G401 (cell line): ENCODE data around the gene XXYLT1. TPM values are rescaled to one million over a fixed set of nuclear protein-coding genes. Genes with fewer than 3 reads are reported as not detected.
A peak's percentile ranks its signal among the peaks of the same experiment; 100 is the strongest.

ENCODE experiments used
- DNase-seq: peaks from one replicate; pipeline ENCODE4 v3.0.0-alpha.2; 2015; ENCODE audit warnings: low spot score
- in situ Hi-C: cut with HindIII; loops from 2 replicates; pipeline ENCODE4 v1.10.0; 2016; ENCODE audit warnings: low sequenced_read_pairs, mixed read lengths
- total RNA-seq: library from RNA; depleted of rRNA; stranded (reverse); fragments of >200 nt; shearing (Covaris generic); gene quantifications from 2 replicates; pipeline ENCODE4 v1.2.3, GENCODE V29; 2014

Gene XXYLT1
- total RNA-seq, 1 experiment from 2014 or later: 80.3 TPM

DNA sequence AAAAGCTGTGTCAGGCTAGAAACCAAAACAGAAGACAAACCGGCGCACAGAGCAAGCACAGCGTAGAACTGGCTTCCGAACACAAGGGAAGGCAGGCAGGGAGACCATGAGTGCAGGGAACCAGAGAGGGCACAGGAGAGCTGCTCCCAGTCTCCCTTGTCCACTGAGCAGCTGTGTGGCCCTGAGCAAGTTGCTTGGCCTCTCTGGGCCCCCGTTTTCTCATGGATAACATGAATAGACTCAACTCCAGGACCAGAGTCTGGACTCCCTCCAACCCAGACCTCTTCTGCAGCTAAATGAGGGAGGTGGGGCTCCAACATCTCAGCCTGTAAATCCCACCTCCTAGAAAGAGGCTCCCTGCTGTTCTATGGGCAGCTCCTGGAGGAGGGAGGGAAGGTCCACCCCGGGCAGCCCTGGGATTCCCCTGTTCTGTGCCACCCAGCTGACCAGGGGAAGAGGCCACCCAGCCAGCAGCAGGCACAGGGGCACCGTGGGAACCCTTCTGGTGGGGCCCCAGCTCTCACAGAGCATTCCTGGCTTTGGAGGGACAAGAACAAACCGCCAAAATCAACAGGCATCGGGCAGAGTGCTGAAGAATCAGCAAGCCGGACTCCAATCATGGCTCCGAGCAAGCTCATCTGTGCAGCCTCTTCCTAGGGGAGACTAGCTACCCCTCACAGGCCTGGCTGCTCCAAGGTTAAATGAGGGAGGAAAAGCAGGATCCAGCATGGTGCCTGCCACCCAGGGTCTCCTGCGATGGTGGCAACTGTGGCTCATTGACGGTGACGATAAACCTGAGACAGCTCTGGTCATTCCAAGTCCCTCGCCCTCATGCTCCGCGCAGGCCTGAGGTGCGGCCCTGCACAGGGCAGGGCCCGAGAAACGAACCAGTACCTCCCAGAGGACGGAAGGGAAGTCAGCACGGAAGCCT is 15.1 kb downstream of the XXYLT1 start:
- DNase-seq: no peak
- in situ Hi-C loops: no loop called here

DNA sequence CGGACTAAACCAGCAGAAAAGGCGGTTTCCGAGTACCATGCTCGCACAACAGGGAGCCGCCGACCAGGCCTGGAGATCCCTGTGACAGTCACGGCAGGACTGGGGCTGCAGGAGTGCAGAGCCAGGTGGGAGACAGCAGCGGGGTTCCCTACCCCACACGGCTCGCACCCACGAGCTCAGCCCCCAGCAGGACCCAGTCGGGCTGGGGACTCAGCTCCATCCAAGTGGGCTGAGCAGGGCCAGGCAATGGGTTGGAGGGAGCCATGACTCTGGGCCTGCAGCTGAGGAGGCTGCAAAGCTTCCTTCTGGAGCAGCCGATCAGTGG is 15.8 kb downstream of the XXYLT1 start:
- in situ Hi-C loops: no loop called here
- DNase-seq: no peak

DNA sequence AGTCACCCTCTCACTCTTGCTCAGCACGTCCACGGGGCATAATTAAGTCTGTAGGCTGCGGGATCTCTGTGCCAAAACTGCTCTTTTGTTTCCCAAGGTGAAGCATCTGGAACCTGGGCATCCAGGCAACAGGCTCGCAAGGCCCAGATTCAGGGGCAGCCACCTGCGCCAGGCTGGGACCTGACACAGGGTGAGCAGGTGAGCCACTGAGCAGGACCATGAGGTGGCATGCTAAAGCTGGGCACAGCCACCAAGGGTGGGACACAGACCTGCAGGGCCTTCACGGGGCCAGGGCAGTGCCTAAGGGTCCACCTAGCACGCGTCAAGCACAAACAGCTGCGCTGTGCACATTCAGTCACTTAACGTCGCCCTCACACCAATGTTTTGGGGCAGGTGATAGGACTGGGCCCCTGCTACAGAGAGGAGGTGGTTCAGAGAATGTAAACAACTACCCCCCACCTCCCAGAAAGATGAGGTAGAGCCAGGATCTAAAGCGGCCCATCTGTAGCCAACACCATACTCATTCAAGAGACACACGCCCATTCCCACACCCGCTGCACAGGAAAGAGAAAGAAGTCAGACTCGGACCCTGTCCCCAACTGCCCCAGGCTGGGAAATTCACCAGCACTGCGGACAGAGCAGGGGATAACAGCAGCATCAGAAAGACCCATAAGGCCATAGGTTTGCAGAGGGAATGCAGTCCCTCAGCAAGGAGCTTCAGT is 16.3 kb downstream of the XXYLT1 start:
- in situ Hi-C loops: no loop called here
- DNase-seq: no peak

DNA sequence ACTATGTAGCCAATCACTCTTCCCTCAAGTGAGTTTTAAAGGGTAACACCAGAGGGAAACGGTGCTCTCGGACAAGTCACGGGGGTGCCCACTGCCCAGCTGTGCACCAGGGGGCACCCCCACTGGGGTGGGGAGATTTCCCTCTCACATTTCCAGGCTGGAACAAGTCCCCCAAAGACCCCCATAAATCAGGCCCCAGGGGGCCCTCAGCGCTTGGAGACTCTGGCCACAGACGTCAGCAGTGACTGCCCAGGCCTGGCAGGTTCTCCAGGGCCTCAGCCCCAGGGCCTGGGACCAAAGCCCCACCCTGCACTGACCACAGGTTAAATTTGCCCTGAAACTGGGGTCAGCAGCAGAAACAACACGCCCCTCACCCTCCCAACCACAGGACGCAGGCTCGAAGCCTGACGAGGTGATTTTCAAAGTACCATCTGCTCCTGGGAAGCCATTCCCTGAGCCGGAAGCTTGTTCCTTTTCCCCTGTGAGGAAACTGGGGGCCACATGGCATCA is 17.0 kb downstream of the XXYLT1 start:
- in situ Hi-C loops: no loop called here
- DNase-seq: no peak

DNA sequence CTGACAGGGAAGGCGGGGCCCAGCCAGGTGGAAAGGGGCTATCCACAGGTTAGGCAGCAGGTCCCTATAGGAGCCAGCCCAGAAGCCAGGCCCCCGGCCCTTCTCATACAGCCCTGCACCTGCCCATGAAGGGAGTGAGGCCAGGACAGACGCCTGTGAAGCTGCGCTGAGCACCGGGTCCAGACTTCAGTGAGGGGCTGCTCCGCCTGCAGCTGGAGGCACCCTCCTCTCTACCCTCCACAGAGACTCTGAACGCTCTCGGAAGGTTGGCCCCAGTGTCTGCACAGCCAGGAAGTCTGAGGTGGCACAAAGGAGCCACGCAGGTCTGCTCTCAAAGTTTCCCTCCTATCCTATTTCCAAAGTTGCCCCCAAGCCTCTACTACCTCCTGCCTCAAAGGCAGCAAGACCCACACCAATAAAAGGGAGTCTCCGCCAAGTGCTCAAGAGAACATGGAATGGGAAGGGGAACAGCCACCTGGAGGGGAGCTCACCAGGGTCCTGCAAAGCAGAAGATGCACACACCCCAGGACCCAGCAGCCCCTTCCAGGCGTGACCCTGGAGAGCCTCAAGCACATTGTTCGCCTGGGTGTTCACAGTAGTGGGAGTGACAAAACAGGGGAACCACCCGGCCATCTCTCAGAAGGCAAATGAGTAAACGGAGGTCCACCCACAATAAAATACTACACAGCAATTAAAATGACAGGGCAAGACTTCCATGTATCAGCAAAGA is 19.5 kb downstream of the XXYLT1 start:
- no peak for DNase-seq
- in situ Hi-C loops: no loop called here

DNA sequence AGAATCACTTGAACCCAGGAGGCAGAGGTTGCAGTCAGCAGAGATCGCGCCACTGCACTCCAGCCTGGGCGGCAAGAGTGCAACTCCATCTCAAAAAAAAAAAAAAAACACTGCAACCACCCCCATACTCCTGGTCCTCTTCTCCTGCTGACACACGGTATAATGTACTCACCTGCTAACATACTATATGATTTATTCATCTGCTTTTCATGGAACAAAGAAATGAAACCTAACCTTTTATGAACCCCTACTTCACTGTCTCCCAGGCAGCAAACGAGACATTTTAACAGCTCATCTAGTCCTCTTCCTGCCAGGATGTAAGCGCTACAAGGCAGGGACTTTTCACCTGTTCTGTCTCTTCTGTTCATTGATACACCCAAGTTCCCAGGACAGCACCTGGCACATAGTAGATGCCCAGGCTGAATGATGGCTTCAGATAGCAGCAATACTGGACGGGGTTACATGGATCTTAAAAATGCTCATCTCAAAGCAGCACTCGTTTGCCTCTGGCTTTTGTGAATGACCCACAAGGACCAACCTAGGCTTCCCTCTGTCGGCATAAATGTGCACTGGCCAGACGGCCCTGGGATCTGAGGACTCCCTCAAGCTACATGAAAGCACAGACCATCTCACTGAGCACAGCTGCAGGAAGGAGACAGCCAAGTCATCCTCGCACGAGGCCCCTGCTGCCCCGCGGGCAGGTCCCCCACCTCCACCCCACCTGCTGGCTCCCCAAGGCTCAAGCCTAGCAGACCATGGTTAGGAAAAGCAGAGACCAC is 20.3 kb downstream of the XXYLT1 start:
- DNase-seq: no peak
- in situ Hi-C loops: no loop called here

DNA sequence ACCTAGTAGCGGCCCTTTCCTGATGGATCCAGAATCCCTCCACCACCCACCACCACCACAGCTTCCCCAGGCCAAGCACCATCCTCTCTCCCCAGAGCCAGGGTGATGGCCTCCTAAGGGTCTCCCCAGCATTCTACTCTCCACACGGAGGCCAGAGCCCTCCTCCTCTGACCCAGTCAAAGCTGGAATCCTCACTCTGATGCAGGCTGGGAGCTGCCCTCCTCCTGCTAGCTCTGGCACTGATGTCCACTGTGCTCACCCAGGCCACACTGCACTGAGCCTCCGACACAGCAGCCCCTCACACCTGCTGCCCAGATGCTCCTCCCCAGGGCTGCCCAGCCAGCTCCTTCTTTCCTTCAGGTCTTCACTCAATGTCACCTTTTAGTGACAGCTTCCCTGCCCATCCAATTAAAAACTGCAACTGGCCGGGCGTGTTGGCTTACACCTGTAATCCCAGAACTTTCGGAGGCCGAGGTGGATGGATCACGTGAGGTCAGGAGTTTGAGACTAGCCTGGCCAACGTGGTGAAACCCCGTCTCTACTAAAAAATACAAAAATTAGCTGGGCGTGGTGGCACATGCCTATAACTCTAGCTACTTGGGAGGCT is 21.0 kb downstream of the XXYLT1 start:
- in situ Hi-C loops: loop anchor here (10.0 kb wide), 1 partner anchor 565 kb away; the partner anchor contains the start of gene FAM43A
- no peak for DNase-seq

DNA sequence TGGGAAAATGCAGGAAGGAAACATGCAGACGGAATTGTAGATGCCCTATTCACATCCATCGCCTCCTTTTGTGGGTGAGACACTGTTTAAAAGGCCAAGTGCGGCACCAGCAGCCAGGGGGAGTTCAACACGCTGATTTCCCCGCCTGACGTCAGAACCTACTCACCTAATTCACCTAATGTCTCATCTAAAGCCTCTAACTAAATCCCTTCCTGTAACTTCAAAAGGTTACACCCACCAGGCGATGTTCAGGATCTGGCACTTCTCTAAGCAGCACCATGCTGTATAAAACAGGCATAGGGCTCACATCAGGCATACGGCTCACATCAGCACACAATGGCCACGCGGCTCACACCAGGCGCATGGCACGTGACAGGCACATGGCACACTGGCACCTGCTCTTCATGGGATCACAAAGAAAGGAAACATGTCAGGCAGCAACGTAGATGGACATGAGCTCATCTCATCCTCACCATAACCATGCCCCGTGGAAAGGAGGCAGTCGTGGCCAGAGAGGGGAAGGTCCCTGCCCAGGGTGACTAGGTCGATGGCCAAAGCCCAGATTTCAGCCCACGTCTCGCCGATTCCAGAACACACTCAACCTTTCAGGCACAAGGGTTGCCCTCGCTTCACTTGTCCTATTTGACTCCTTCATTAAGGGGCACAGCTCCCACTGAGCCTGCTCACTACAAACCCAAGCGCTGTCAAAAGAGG is 21.7 kb downstream of the XXYLT1 start:
- in situ Hi-C loops: loop anchor here (10.0 kb wide), 1 partner anchor 564 kb away; the partner anchor contains the start of gene FAM43A
- DNase-seq: no peak

DNA sequence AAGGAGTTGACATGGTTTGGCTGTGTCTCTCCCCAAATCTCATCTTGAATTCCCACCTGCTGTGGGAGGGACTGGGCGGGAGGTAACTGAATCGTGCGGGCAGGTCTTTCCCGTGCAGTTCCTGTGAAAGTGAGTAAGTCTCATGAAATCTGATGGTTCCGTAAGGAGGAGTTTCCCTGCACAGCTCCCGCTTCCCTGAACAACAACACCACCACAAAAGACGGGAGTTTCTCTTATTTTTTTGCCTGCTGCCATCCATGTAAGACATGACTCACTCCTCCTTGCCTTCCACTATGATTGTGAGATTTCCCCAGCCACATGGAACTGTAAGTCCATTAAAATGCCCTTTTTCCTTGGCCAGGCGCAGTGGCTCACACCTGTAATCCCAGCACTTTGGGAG is 22.7 kb downstream of the XXYLT1 start:
- in situ Hi-C loops: loop anchor here (10.0 kb wide), 1 partner anchor 563 kb away; the partner anchor contains the start of gene FAM43A

DNA sequence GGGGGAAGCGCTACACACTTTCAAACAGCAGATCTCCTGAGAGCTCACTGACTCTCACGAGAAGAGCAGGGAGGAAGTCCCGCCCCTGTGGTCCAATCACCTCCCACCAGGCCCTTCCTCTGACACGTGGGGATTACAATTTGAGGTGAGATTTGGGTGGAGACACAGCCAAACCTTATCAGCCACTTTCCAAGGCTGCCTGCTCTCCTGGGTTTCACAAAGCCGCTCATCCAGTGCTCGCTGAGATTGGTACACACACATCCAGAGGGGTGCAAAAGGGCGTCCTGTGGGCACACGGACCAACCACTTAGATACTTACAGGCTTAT is 23.1 kb downstream of the XXYLT1 start:
- no peak for DNase-seq
- in situ Hi-C loops: loop anchor here (10.0 kb wide), 1 partner anchor 563 kb away; the partner anchor contains the start of gene FAM43A

More for the DNA sequence above, 22.7 kb downstream of the XXYLT1 start:
- DNase-seq: no peak

DNA sequence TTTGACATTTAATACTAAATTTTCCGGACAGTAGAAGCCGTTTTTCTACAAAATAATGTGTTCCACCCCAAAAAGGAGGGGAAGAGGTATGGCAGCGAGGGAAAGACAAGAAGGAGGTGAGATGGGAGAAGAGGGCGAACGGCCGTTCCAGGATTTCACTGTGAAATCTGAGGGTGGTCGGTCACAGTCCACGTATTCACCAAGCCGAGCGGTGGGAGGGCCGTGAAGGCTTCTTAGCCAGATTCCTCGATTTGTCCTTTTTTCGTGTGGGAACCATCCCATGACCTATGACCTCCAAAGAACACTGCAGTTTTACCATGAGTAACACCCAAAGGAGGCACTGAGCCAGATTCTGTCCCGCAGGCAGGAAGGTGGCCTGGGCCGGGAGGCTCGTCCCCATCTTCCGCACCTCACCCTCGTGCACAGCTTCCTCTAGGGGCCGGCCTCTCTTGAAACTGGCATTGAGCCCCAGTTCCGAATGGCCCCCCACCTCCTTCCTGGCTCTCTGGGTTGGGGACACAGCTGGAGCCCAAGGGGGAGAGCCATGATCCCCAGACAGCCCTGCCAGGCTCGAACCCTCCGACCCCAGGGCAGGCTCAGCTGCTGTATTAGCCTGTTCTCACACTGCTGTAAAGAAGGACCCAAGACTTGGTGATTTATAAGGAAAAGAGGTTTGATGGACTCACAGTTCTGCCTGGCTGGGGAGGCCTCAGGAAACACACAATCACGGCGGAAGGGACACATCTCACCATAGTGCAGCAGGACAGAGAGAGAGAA is 23.7 kb downstream of the XXYLT1 start:
- no peak for DNase-seq
- in situ Hi-C loops: loop anchor here (10.0 kb wide), 1 partner anchor 562 kb away; the partner anchor contains the start of gene FAM43A

DNA sequence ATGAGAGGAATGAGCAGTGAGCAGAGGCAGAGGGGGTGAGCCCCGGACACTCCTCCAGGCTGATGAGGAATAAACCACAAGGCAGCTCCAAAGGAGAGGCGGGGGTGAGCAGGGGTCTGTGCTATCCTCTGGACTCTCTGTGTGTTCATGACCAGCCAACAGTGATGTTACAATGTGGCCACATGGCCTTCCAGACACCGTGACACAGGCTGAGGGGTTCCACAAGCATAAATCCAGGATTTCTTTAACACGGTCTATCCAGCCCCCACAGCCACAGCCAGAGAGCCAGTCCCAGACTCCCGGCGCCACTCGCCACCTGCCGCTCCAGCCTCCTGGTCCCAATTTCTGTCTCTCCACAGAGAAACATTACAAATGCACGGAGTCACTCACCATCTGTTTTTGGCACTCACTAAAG is 24.4 kb downstream of the XXYLT1 start:
- in situ Hi-C loops: loop anchor here (10.0 kb wide), 1 partner anchor 562 kb away; the partner anchor contains the start of gene FAM43A
- DNase-seq: peak; percentile 59

DNA sequence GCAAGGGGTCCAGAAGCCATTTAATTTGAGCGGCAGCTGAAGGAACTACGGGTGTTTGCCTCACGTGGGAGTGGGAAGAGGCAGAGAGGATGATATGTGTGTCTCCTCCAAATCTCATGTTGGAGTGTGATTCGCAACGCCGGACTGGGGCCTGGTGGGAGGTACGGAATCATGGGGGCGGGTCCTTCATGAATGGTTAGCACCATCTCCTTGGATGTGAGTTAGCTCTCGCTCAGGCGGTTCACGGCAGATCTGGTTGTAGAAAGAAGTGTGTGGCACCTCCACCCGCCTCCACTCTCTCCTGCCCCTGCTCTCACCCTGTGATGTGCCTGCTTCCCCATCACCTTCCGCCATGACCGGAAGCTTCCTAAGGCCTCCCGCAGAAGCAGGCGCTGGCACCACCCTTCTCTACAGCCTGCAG is 25.4 kb downstream of the XXYLT1 start:
- DNase-seq: no peak
- in situ Hi-C loops: loop anchor here (10.0 kb wide), 1 partner anchor 561 kb away; the partner anchor contains the start of gene FAM43A

DNA sequence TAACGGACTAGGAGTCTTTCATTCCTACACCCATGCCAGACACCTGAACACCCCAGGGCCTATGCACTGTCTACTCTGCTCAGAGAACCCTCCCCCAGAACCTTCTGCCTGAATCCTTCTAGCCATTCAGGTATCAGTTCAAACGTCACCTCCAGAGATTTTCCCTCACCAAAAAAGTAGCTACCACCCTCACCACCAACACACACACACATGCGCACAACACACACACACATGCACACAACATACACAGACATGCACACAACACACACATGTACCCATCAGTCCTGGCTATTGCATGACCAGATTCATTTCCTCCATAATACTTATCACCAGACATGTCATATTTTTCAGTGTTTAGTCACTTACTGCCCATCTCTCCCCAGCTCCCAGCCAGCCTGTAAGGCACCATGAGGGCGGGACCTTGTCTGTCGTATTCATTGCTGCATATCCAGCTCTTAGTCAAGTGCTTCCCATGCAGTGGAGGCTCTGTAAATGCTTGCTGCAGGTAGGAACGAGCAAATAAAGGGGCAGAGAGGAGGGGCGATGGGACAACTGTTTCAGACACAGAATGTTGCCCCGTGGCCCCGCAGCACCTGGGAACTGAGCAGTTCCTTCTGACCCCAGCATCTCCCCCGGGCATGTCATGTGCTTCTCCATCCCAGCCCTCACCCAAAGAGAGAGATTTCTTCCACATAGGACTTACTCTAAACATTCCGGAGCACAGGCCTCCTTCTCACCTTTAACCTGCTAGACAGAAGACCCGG is 29.2 kb downstream of the XXYLT1 start:
- in situ Hi-C loops: loop anchor here (10.0 kb wide), 1 partner anchor 557 kb away; the partner anchor contains the start of gene FAM43A
- DNase-seq: no peak

DNA sequence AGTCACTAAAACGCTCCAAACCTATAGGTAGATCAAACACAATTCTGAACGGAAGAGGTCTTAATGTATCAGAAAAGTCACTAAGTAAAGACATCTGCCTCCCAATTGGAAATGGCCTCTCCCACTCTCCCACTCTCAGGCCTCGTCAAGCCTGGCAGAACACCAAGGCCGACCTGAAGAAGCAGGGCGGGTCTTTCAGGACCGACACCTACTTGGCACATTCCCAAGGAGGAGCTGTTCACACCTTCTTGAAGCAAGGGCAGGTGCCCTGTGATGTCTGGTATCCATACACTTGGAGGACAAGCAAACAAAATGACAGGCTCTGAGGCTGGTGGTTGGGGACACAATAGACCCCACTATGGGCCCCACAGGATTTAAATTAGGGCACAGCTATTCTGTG is 30.0 kb downstream of the XXYLT1 start:
- DNase-seq: no peak

DNA sequence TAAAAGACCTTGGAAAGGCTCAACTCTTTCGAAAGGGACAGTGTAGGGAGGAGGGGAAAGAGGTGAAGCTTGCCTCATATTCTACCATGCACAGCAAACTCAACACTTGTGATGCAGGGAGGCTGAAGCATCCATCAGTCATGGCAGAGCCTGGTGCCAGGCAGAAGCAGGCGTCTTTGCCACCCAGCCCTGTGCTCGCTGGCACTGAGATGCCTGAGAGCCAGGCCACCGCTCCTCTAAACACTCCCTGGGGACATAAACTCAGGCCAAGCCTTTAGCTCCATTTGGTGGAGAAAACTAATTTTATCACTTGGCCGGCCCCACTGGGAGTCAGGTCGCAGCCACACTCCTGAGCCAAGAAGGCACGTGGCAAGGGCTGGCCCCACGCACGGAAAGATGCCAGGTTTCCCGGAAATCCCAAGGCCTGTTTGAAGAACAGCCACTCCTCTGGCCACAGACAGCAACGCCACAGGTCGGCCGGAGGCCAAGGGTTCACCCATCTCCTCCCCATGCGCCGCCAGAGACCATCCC is 30.7 kb downstream of the XXYLT1 start:
- DNase-seq: peak; percentile 20
- in situ Hi-C loops: loop anchor here (10.0 kb wide), 1 partner anchor 555 kb away; the partner anchor contains the start of gene FAM43A

More for the DNA sequence above, 30.0 kb downstream of the XXYLT1 start:
- in situ Hi-C loops: loop anchor here (10.0 kb wide), 1 partner anchor 556 kb away; the partner anchor contains the start of gene FAM43A
